H1 (cell line): ENCODE measurements around the gene TMEM222. TPM values are rescaled to one million over a fixed set of nuclear protein-coding genes. Genes with fewer than 3 reads are reported as not detected.

Source experiments
- CHD1 ChIP-seq: IDR thresholded peaks from 2 replicates; pipeline ENCODE4 v1.6.1; 2012; ENCODE audit warnings: low read depth, low read length, improper control_type of control experiment
- NANOG ChIP-seq: IDR thresholded peaks from 2 replicates; pipeline ENCODE4 v1.6.1; 2011; ENCODE audit warnings: low read length, low read depth, mild to moderate bottlenecking, inconsistent platforms; ENCODE audit not compliant: insufficient read depth, poor library complexity, severe bottlenecking
- SIRT6 ChIP-seq: IDR thresholded peaks from one replicate; pipeline ENCODE4 v1.7.1; 2012; ENCODE audit warnings: low read length, inconsistent platforms
- SP1 ChIP-seq: IDR thresholded peaks from 2 replicates; pipeline ENCODE4 v1.6.1; 2011; ENCODE audit warnings: low read depth, low read length
- polyA plus RNA-seq, 7 experiments: library from polyadenylated mRNA; depleted of rRNA in 3 of 7; stranded (reverse) in 5 of 7; unstranded in 2 of 7; fragments of >200 nt in 5 of 7; fragments of 200-250 nt in 2 of 7; gene quantifications; 1 replicate in 5 of 7; 2 replicates in 1 of 7; 4 replicates in 1 of 7; pipeline versions ENCODE4 v1.2.1 to v1.2.3, GENCODE V29; 2011 to 2013; ENCODE audit warnings: missing spikeins in 2 of 7, mixed read lengths in 2 of 7
- total RNA-seq: library from RNA; stranded (reverse); fragmentation: NEBNext Ultra II Directional; extraction: Animal tissue kit (Norgen Biotek cat#: 25700); gene quantifications from 2 replicates; pipeline ENCODE4 v1.2.1, GENCODE V29; 2021

Gene TMEM222
- total and polyA plus RNA-seq, 2 of the 8 experiments (the other 6 are each of a cell fraction or from before 2014, with no cell fraction given): 27.0 to 51.8 TPM

GRCh38 chr1:27298632-27299384 is 23.2 kb upstream of the TMEM222 start (continued):
- TF ChIP-seq SIRT6: no peak
- TF ChIP-seq CHD1: no peak
- no peak for TF ChIP-seq SP1
- no peak for TF ChIP-seq NANOG
